Measurements from ENCODE around the gene IZUMO1. TPM values are rescaled to one million over a fixed set of nuclear protein-coding genes. Genes with fewer than 3 reads are reported as not detected.

IZUMO1 gene
- not detected for polyA plus RNA-seq (2013, experiment 1 of 2)
- not detected for polyA plus RNA-seq (2013, experiment 2 of 2)

GRCh38 chr19:48746738-48747575, at the start of gene IZUMO1:
Gene IZUMO1 (minus strand): TSS chr19:48746909. CDS start chr19:48745859, 1,050 bp downstream.
- Histone ChIP-seq H3K18ac (ENCODE audit: low read depth in 1 of 2, low read length in 2 of 2) (no peak within 1 kb of the TSS), H3K4me3 (ENCODE audit: insufficient read depth in 1 of 2, low read depth in 1 of 2, low read length in 2 of 2) (peak within 1 kb of the TSS; percentile 56 to 78), H2BK15ac (ENCODE audit: low read depth, poor library complexity, severe bottlenecking) (no peak within 1 kb of the TSS), H3K4ac (ENCODE audit: low read depth in 1 of 2, low read length in 2 of 2) (peak within 1 kb of the TSS in 1 of 2 experiments; percentile 35), H4K91ac (ENCODE audit: low read length) (no peak within 1 kb of the TSS), H3K4me1 (ENCODE audit: control insufficient read depth, insufficient read depth, low read depth, low read length) (peaks cover 9% of the 10 kb centered on the region), H4K8ac (ENCODE audit: low read length) (peak within 1 kb of the TSS; percentile 89), H3K36me3 (ENCODE audit: control insufficient read depth in 1 of 2, insufficient read depth in 2 of 2, low read depth in 1 of 2, low read length in 2 of 2) (no peaks in the 10 kb centered on the region), H3K23ac (ENCODE audit: low read length in 2 of 2) (no peak within 1 kb of the TSS), H3K14ac (ENCODE audit: low read length in 2 of 2) (no peak within 1 kb of the TSS), H2BK12ac (ENCODE audit: low read length in 2 of 2) (peak within 1 kb of the TSS in 1 of 2 experiments; percentile 22), H2AK5ac (ENCODE audit: low read length, severe bottlenecking) (peak within 1 kb of the TSS; percentile 59), H3K9ac (ENCODE audit: low read length) (peak within 1 kb of the TSS; percentile 79), H3K79me1 (replicated peaks; ENCODE audit: low read length, poor library complexity, severe bottlenecking) (no peaks in the 10 kb centered on the region), H3K27ac (ENCODE audit: low read length, poor library complexity, severe bottlenecking) (peak within 1 kb of the TSS; percentile 33), H2BK120ac (ENCODE audit: low read depth, low read length) (no peak within 1 kb of the TSS), H2AFZ (ENCODE audit: low read depth, low read length) (peak within 1 kb of the TSS; percentile 88), H2BK5ac (ENCODE audit: low read depth, low read length, poor library complexity, severe bottlenecking) (peak within 1 kb of the TSS; percentile 61), H3K4me2 (ENCODE audit: low read length, poor library complexity, severe bottlenecking) (peak within 1 kb of the TSS; percentile 64), H3K27me3 (ENCODE audit: control insufficient read depth in 1 of 2, insufficient read depth in 1 of 2, low read length in 2 of 2) (peaks cover 6 to 45% of the 10 kb centered on the region in 2 experiments), H3K9me3 (ENCODE audit: control insufficient read depth, low read length) (no peaks in the 10 kb centered on the region)
- DNase-seq, result peak; percentile 97
- WGBS, result 12% methylated on average over 31 of the region's 31 CpGs

- Histone ChIP-seq H2AFZ (ENCODE audit: low read depth, low read length) (no peak overlapping the region), H3K4me2 (ENCODE audit: low read length, poor library complexity, severe bottlenecking) (no peak overlapping the region), H2AK5ac (ENCODE audit: low read length, severe bottlenecking) (peak overlapping the region; percentile 74), H3K4me3 (ENCODE audit: insufficient read depth in 1 of 2, low read depth in 1 of 2, low read length in 2 of 2) (peak overlapping the region in 1 of 2 experiments; percentile 76), H3K9ac (ENCODE audit: low read length) (peak overlapping the region; percentile 94), H3K27ac (ENCODE audit: low read length, poor library complexity, severe bottlenecking) (peak overlapping the region; percentile 85), H2BK12ac (ENCODE audit: low read length in 2 of 2) (no peak overlapping the region), H3K14ac (ENCODE audit: low read length in 2 of 2) (no peak overlapping the region), H3K18ac (ENCODE audit: low read depth in 1 of 2, low read length in 2 of 2) (peak overlapping the region in 1 of 2 experiments; percentile 48), H2BK120ac (ENCODE audit: low read depth, low read length) (no peak overlapping the region), H4K8ac (ENCODE audit: low read length) (peak overlapping the region; percentile 87), H3K36me3 (ENCODE audit: control insufficient read depth in 1 of 2, insufficient read depth in 2 of 2, low read depth in 1 of 2, low read length in 2 of 2) (peaks cover 0 to 20% of the 10 kb centered on the region in 2 experiments), H3K4me1 (ENCODE audit: control insufficient read depth, insufficient read depth, low read depth, low read length) (peaks cover 23% of the 10 kb centered on the region), H3K27me3 (ENCODE audit: control insufficient read depth in 1 of 2, insufficient read depth in 1 of 2, low read length in 2 of 2) (no peaks in the 10 kb centered on the region), H2BK15ac (ENCODE audit: low read depth, poor library complexity, severe bottlenecking) (peak overlapping the region; percentile 86), H3K79me1 (replicated peaks; ENCODE audit: low read length, poor library complexity, severe bottlenecking) (no peaks in the 10 kb centered on the region), H3K23ac (ENCODE audit: low read length in 2 of 2) (no peak overlapping the region), H4K91ac (ENCODE audit: low read length) (no peak overlapping the region), H3K9me3 (ENCODE audit: control insufficient read depth, low read length) (no peaks in the 10 kb centered on the region), H3K4ac (ENCODE audit: low read depth in 1 of 2, low read length in 2 of 2) (no peak overlapping the region), H2BK5ac (ENCODE audit: low read depth, low read length, poor library complexity, severe bottlenecking) (peak overlapping the region; percentile 76)
- no peak for DNase-seq
- WGBS, result 61% methylated on average over 2 of the region's 2 CpGs
Measured at GRCh38 chr19:48795685-48796070, 49.0 kb upstream of the IZUMO1 start.

DNA sequence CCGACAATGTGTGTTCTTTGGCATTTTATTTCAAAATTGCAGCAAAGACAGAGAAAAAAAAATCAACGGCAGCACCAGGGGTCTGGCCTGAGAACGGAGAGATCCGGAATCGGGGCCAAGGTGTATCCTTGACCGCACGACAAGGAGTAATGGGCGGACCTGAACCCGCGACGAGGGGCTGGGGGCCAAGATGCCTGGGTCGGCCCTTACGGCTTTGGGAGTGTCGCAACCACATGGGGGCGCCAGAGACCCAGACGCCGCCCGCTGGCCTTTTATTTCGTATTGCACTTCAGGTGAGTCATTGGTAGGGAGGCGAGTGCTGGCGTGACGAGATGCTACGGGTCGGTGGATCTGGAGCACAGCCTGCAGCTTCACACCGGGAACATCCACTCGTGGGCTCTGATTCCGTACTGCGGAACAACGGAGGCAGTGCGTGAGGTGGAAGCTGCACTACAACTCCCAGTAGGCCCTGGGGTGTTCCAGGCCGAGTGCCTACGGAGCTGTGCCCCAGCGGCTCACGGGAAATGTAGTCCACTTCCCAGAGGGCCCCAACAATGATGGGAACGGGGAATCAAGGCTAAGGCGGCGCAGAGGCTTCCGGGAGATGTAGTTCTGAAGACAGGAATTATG, 48.5 kb upstream of the IZUMO1 start:
- H2AK5ac ChIP-seq (ENCODE audit: low read length, severe bottlenecking), result peak overlapping the region; percentile 74
- H3K4me3 ChIP-seq (ENCODE audit: insufficient read depth in 1 of 2, low read depth in 1 of 2, low read length in 2 of 2), result peak overlapping the region; percentile 39 to 76
- no peak overlapping the region for H3K23ac ChIP-seq (ENCODE audit: low read length in 2 of 2)
- peak overlapping the region in 1 of 2 experiments; percentile 21 for H2BK12ac ChIP-seq (ENCODE audit: low read length in 2 of 2)
- peak overlapping the region in 1 of 2 experiments; percentile 11 for H3K14ac ChIP-seq (ENCODE audit: low read length in 2 of 2)
- H4K91ac ChIP-seq (ENCODE audit: low read length), result peak overlapping the region; percentile 73
- H3K27ac ChIP-seq (ENCODE audit: low read length, poor library complexity, severe bottlenecking), result peak overlapping the region; percentile 85
- H2BK120ac ChIP-seq (ENCODE audit: low read depth, low read length), result no peak overlapping the region
- peak overlapping the region; percentile 73 for H3K4me2 ChIP-seq (ENCODE audit: low read length, poor library complexity, severe bottlenecking)
- H3K79me1 ChIP-seq (replicated peaks; ENCODE audit: low read length, poor library complexity, severe bottlenecking), result no peaks in the 10 kb centered on the region
- 4% methylated on average over 38 of the region's 38 CpGs for WGBS
- H4K8ac ChIP-seq (ENCODE audit: low read length), result peak overlapping the region; percentile 88
- peak overlapping the region; percentile 98 for H2BK15ac ChIP-seq (ENCODE audit: low read depth, poor library complexity, severe bottlenecking)
- peak overlapping the region; percentile 94 for H3K9ac ChIP-seq (ENCODE audit: low read length)
- peak overlapping the region; percentile 11 to 77 for H3K4ac ChIP-seq (ENCODE audit: low read depth in 1 of 2, low read length in 2 of 2)
- DNase-seq, result peak; percentile 96
- H3K27me3 ChIP-seq (ENCODE audit: control insufficient read depth in 1 of 2, insufficient read depth in 1 of 2, low read length in 2 of 2), result no peaks in the 10 kb centered on the region
- H3K36me3 ChIP-seq (ENCODE audit: control insufficient read depth in 1 of 2, insufficient read depth in 2 of 2, low read depth in 1 of 2, low read length in 2 of 2), result peaks cover 0 to 19% of the 10 kb centered on the region in 2 experiments
- peak overlapping the region; percentile 66 for H2AFZ ChIP-seq (ENCODE audit: low read depth, low read length)
- H2BK5ac ChIP-seq (ENCODE audit: low read depth, low read length, poor library complexity, severe bottlenecking), result no peak overlapping the region
- H3K4me1 ChIP-seq (ENCODE audit: control insufficient read depth, insufficient read depth, low read depth, low read length), result peaks cover 23% of the 10 kb centered on the region
- no peaks in the 10 kb centered on the region for H3K9me3 ChIP-seq (ENCODE audit: control insufficient read depth, low read length)
- H3K18ac ChIP-seq (ENCODE audit: low read depth in 1 of 2, low read length in 2 of 2), result peak overlapping the region in 1 of 2 experiments; percentile 75

DNA sequence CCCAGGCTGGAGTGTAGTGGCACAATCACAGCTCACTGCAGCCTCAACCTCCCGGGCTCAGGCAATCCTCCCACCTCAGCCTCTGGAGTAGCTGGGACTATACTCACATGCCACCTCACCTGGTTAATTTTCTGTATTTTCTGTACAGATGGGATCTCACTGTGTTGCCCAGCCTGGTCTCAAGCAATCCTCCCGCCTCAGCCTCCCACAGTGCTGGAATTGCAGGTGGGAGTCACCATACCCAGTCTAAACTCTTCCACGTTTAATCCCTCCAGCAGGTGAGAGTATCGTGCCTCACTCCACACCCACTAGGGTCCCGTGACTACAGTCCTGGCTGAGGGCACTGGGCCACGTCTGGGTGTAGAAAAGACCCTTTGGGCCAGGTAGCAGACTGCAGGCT, 47.6 kb upstream of the IZUMO1 start:
- Histone ChIP-seq H4K8ac (ENCODE audit: low read length) (peak overlapping the region; percentile 35), H3K9me3 (ENCODE audit: control insufficient read depth, low read length) (no peaks in the 10 kb centered on the region), H3K18ac (ENCODE audit: low read depth in 1 of 2, low read length in 2 of 2) (no peak overlapping the region), H3K23ac (ENCODE audit: low read length in 2 of 2) (no peak overlapping the region), H3K36me3 (ENCODE audit: control insufficient read depth in 1 of 2, insufficient read depth in 2 of 2, low read depth in 1 of 2, low read length in 2 of 2) (peaks cover 0 to 11% of the 10 kb centered on the region in 2 experiments), H3K79me1 (replicated peaks; ENCODE audit: low read length, poor library complexity, severe bottlenecking) (no peaks in the 10 kb centered on the region), H2BK15ac (ENCODE audit: low read depth, poor library complexity, severe bottlenecking) (no peak overlapping the region), H2AK5ac (ENCODE audit: low read length, severe bottlenecking) (peak overlapping the region; percentile 5), H3K27me3 (ENCODE audit: control insufficient read depth in 1 of 2, insufficient read depth in 1 of 2, low read length in 2 of 2) (no peaks in the 10 kb centered on the region), H2BK5ac (ENCODE audit: low read depth, low read length, poor library complexity, severe bottlenecking) (no peak overlapping the region), H3K27ac (ENCODE audit: low read length, poor library complexity, severe bottlenecking) (no peak overlapping the region), H4K91ac (ENCODE audit: low read length) (no peak overlapping the region), H2BK120ac (ENCODE audit: low read depth, low read length) (no peak overlapping the region), H3K9ac (ENCODE audit: low read length) (peak overlapping the region; percentile 94), H3K14ac (ENCODE audit: low read length in 2 of 2) (no peak overlapping the region), H3K4me1 (ENCODE audit: control insufficient read depth, insufficient read depth, low read depth, low read length) (peaks cover 15% of the 10 kb centered on the region), H3K4ac (ENCODE audit: low read depth in 1 of 2, low read length in 2 of 2) (no peak overlapping the region), H3K4me2 (ENCODE audit: low read length, poor library complexity, severe bottlenecking) (no peak overlapping the region), H2BK12ac (ENCODE audit: low read length in 2 of 2) (no peak overlapping the region), H3K4me3 (ENCODE audit: insufficient read depth in 1 of 2, low read depth in 1 of 2, low read length in 2 of 2) (no peak overlapping the region), H2AFZ (ENCODE audit: low read depth, low read length) (no peak overlapping the region)
- 87% methylated on average over 6 of the region's 6 CpGs for WGBS
- DNase-seq, result no peak

All from mesenchymal stem cell (in vitro differentiated cells and primary cell).